IPS DF 6.9 (cell line): Measurements from ENCODE around the gene C14orf180.

Experiments used
- DNase-seq: peaks from one replicate; pipeline ENCODE4 v3.0.0-alpha.2; 2013; ENCODE audit warnings: low read depth, low spot score
- H3K27ac ChIP-seq: one replicate; pipeline ENCODE4 v1.5.1; 2013; ENCODE audit warnings: low read length, control low read depth
- H3K27me3 ChIP-seq: 2 replicates; pipeline ENCODE4 v1.6.1; 2013; ENCODE audit warnings: mild to moderate bottlenecking, low read length; ENCODE audit not compliant: control insufficient read depth, insufficient read depth
- H3K36me3 ChIP-seq: 2 replicates; pipeline ENCODE4 v1.6.1; 2013; ENCODE audit warnings: low read length; ENCODE audit not compliant: control insufficient read depth, insufficient read depth
- H3K4me1 ChIP-seq: 2 replicates; pipeline ENCODE4 v1.6.1; 2013; ENCODE audit warnings: low read length; ENCODE audit not compliant: control insufficient read depth, insufficient read depth
- H3K4me3 ChIP-seq: 2 replicates; pipeline ENCODE4 v1.5.1; 2013; ENCODE audit warnings: mild to moderate bottlenecking, low read length
- H3K9me3 ChIP-seq: 2 replicates; pipeline ENCODE4 v1.6.1; 2013; ENCODE audit warnings: low read length, inconsistent platforms; ENCODE audit not compliant: control insufficient read depth, insufficient read depth
- WGBS: extraction: QIAGEN DNeasy Blood & Tissue Kit; methylation state at CpG from one replicate; pipeline ENCODE4 v1.1.7; 2013; ENCODE audit warnings: mixed read lengths, missing lambda C conversion rate; ENCODE audit not compliant: insufficient read length, insufficient coverage; 5-methylcytosine and 5-hydroxymethylcytosine counted together

The C14orf180 gene

DNA sequence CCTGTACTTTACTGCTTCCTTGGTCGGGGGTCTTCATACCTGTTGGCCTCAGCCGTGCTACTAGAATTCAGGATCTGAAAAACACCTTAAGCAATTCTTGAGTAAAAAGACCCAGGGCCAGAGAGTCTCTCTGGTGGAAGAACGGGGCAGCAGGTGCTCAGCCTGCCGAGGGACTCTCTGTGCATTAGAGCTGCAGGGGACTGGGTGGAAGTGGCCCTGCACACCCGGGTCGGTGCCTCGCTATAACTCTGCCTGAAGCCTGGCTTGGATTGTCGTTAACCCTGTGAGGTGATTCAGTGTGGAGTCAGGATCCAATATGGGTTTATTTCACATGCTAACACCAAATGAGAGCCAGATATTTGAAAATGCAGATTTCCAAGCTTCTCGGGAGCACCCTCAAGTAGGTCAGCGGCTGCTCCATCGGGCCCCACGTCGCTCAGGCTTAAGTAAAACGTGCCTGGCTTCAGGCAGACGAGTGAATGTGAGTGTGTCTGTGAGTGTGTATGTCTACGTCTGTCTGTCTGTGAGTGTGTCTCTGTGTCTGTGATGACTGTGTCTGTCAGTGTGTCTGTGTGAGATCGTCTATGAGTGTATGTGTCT lies 35.1 kb upstream of the C14orf180 start:
- Histone ChIP-seq H3K9me3 (no peaks in the 10 kb centered on the region), H3K4me3 (no peak overlapping the region), H3K36me3 (no peaks in the 10 kb centered on the region), H3K27me3 (no peaks in the 10 kb centered on the region), H3K4me1 (peaks cover 5% of the 10 kb centered on the region; the same call in 1 of the 2 replicates), H3K27ac (no peak overlapping the region)
- no peak for DNase-seq
- WGBS, result no CpG with 5 or more reads among the region's 17 CpGs

DNA sequence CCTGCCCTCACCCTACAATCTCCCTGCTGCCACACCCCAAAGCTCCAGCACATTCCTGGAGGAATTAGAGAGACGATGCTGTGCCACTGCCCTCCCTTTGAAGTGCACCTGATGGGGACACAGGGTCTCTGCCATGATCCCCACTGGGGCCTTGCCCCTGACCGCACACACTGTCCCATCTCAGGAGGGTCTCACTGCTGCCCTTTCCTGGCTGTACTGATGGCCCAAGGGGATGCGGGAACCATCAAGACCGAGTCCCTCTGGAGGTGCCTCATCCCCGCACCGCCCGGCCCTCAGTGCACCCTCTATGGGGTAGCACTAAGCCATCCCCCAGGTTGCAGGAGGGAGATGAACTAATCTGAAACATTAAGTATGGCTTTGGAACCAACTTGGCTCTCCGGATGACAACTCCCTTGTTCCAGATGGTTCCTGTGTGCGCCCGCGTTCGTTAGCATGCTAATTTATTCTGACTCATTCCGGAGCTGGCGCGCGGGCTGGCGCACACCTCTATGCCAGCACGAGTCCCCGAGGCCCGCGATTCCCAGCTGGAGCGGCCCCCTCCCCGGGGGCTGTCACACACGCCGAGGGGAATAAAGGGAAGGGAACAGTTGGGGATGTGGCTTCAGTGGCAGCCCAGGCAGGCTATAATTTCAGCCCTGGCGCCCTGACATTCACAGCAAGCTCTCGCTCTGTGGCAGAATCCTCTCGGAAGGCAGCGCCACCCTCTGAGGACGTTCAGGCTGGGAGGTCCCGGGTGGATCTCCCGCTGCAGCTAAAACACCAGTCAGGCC lies 34.2 kb upstream of the C14orf180 start:
- H3K4me3 ChIP-seq, result no peak overlapping the region
- no CpG with 5 or more reads among the region's 32 CpGs for WGBS
- peaks cover 6% of the 10 kb centered on the region; the same call in 1 of the 2 replicates for H3K4me1 ChIP-seq
- H3K27me3 ChIP-seq, result no peaks in the 10 kb centered on the region
- no peaks in the 10 kb centered on the region for H3K36me3 ChIP-seq
- no peak for DNase-seq
- no peaks in the 10 kb centered on the region for H3K9me3 ChIP-seq
- no peak overlapping the region for H3K27ac ChIP-seq

DNA sequence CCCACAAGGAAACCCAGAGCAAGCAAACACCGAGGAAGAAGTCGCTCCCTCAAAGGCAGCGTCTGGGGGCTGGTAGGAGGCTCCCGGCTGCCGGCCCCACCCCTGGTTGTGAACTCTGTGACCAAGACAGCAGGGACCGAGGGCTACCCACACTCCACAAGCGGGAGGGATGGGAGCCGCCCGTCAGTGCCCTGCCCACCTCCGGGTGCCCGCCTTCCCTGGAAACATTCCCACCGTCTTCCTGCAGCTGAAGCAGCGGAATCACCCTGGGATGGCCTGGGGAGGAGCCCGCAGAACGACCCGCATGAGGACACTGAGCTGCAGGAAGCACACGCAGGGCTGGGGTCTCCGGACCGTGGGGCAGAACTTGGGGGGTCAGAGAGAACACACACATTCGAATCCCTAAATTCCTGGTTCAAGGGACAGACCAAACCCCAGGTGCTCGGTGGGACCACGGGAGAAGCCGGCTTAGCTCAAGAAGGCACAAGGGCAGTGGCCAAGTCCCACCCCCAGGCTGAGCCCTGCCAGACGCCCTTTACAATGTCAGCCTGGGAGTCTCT lies 33.5 kb upstream of the C14orf180 start:
- no CpG with 5 or more reads among the region's 24 CpGs for WGBS
- DNase-seq, result no peak
- Histone ChIP-seq H3K27ac (no peak overlapping the region), H3K4me1 (peaks cover 6% of the 10 kb centered on the region; the same call in 1 of the 2 replicates), H3K36me3 (no peaks in the 10 kb centered on the region), H3K4me3 (no peak overlapping the region), H3K9me3 (no peaks in the 10 kb centered on the region), H3K27me3 (no peaks in the 10 kb centered on the region)

DNA sequence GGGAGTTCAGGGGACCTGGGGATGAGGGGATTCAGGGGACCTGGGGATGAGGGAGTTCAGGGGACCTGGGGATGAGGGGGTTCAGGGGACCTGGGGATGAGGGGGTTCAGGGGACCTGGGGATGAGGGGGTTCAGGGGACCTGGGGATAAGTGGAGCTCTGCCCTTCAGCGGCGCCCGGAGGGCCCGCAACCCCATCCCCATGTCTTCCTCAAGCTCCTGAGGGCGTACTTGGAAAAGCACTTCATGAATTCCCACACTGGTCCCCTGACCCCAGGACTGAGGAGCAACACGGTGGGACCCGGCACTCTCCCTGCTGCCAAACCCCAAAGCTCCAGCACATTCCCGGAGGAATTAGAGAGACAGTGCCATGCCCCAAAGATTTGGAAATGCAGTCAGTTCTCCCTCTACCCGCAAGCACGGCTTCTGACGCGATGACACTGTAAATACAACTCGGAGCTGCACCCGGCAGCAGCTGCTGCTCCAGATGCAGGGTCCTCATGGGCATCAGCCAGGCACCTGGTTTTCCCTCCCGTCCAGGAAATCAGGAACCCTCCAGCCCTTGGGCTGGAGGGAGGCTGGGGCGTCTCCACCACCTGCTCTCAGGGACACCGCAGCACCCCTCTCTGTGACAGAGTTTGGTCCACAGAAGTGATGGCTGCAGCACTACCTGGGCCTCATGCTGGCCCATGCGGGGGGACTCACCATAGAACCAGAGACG lies 32.8 kb upstream of the C14orf180 start:
- no peak for DNase-seq
- Histone ChIP-seq H3K36me3 (no peaks in the 10 kb centered on the region), H3K27ac (no peak overlapping the region), H3K27me3 (no peaks in the 10 kb centered on the region), H3K9me3 (no peaks in the 10 kb centered on the region), H3K4me3 (no peak overlapping the region), H3K4me1 (peaks cover 6% of the 10 kb centered on the region; the same call in 1 of the 2 replicates)
- no CpG with 5 or more reads among the region's 19 CpGs for WGBS

DNA sequence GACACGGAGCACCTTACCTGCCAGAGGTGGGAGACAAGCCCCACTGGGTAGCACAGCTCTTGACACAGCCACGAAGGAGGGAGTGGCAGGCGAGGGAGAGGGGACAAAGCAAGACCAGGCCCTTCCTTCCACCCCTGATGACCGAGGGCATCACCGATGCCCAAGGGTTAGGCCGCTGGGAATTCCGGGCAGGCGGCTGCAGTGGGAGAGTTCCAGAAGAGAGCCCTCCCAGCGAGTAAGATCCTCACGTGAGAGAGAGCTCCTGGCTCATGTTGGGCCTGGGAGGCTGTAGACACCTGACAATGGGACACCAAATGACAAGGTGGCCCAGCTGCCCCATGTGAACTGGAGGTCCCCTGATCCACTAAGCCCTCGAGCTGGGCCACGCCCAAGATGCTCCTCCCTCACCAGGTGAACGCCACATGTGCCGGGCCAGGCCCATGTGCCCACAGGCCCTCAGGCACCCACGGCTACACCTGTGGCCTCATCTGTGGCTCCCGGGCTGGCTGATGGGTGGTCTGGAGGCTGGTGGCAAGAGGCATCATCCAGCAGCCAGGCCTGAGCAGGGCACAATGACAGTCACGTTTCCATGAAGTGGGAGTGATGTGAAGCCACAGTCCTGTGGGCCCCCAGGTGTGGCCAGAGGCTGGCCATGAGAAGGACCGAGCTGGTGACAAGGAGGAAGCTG lies 32.1 kb upstream of the C14orf180 start:
- no CpG with 5 or more reads among the region's 18 CpGs for WGBS
- no peaks in the 10 kb centered on the region for H3K36me3 ChIP-seq
- H3K4me3 ChIP-seq, result no peak overlapping the region
- no peaks in the 10 kb centered on the region for H3K27me3 ChIP-seq
- no peak overlapping the region for H3K27ac ChIP-seq
- no peak for DNase-seq
- peaks cover 6% of the 10 kb centered on the region; the same call in 1 of the 2 replicates for H3K4me1 ChIP-seq
- no peaks in the 10 kb centered on the region for H3K9me3 ChIP-seq

DNA sequence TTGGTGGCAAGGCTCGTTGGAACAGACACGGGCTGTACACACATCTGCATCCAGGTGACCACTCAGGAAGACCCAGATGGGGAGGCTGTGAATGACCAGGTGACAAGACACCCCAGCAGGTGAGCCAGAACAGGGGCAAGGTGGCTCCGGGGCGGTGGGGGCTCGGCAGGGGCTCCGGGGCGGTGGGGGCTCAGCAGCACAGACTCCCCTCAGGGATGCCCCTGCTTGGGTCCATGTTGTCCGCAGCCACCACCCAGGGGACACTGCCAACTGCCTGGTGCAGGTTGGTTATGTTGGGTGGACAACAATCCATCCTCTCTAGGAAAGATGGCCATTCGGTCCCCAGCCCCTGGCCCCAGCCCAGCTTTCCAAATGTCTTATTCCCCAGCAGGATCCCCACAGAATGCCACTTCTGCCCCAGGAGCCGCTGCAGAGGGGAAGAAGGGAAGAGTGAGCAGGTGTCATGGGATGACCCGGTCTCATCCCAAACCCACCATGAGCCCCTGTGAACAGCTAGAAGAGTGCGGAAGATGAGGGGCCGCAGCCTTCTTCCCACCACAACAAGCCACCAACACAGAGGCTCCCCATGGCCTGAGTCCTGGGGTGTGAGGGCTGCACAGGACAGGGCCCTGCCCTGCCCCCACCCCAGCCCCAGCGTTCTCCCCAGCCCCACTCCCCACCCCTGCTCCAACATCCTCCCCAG lies 31.4 kb upstream of the C14orf180 start:
- no CpG with 5 or more reads among the region's 14 CpGs for WGBS

GRCh38 chr14:104548802-104549535 lies 30.6 kb upstream of the C14orf180 start:
- H3K4me3 ChIP-seq, result no peak overlapping the region
- WGBS, result no CpG with 5 or more reads among the region's 15 CpGs
- no peaks in the 10 kb centered on the region for H3K9me3 ChIP-seq
- no peak for DNase-seq
- no peaks in the 10 kb centered on the region for H3K36me3 ChIP-seq
- no peak overlapping the region for H3K27ac ChIP-seq
- H3K27me3 ChIP-seq, result no peaks in the 10 kb centered on the region
- peaks cover 5% of the 10 kb centered on the region; the same call in 1 of the 2 replicates for H3K4me1 ChIP-seq

More for the DNA sequence above, 31.4 kb upstream of the C14orf180 start:
- H3K36me3 ChIP-seq, result no peaks in the 10 kb centered on the region
- no peak overlapping the region for H3K27ac ChIP-seq
- H3K27me3 ChIP-seq, result no peaks in the 10 kb centered on the region
- no peaks in the 10 kb centered on the region for H3K9me3 ChIP-seq
- H3K4me1 ChIP-seq, result peaks cover 6% of the 10 kb centered on the region; the same call in 1 of the 2 replicates
- no peak for DNase-seq
- H3K4me3 ChIP-seq, result no peak overlapping the region

DNA sequence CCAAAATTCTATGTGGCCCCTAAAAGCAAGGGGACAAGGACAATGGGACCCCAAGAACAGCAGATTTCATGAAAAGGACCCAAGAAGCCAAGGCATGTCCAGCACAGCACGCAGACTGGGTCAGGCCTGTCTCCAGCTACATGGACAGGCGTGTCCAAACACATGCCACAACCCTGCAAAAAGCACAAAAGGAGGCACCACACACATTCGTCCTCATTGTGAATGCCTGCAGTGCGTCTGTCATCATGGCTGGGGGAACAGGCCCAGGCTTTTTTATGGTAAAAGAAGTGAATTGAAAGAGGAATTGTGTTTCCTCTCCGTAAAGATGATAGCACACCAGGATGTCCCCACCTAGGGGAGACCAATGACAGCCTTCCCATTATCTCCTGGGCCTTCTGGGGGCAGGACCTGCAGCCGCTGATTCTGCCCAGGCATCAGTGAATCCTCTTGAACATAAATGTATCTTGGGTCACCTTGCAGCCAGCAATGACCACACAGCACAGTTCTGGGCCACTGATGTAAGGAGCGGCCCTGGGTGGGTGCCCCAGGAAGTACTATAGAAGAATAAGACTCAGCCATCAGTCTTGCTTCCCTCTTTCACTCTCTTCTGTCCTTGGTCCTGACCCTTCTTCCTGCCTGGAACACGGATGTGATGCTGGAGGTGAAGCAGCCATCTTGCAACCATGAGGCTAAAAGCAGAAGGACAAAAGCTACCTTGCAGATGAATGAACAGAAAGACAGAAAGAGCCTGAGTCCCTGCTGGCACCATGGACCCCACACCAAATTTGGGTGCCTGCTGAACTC lies 29.8 kb upstream of the C14orf180 start:
- Histone ChIP-seq H3K36me3 (no peaks in the 10 kb centered on the region), H3K9me3 (no peaks in the 10 kb centered on the region), H3K27ac (no peak overlapping the region), H3K4me1 (peaks cover 5% of the 10 kb centered on the region; the same call in 1 of the 2 replicates), H3K4me3 (no peak overlapping the region), H3K27me3 (no peaks in the 10 kb centered on the region)
- DNase-seq, result no peak
- WGBS, result no CpG with 5 or more reads among the region's 8 CpGs
